ENCODE measurements around the gene SEMA4C. TPM values are rescaled to one million over a fixed set of nuclear protein-coding genes. Genes with fewer than 3 reads are reported as not detected.

Gene SEMA4C
- total RNA-seq, 2 experiments from 2014 or later = 0.06 to 0.19 TPM

- Histone ChIP-seq H3K9me3 (ENCODE audit: low read length) (no peaks in the 10 kb centered on the region), H3K27ac (ENCODE audit: low read depth, low read length, poor library complexity, severe bottlenecking) (no peak overlapping the region), H3K36me3 (ENCODE audit: insufficient read depth, low read length) (no peaks in the 10 kb centered on the region), H3K4me1 (ENCODE audit: insufficient read depth, low read length, poor library complexity, severe bottlenecking) (peaks cover 32% of the 10 kb centered on the region), H2AFZ (ENCODE audit: low read length) (no peak overlapping the region), H3K9me2 (ENCODE audit: insufficient read depth, low read length) (no peaks in the 10 kb centered on the region), H3K4me2 (ENCODE audit: low read length) (no peak overlapping the region), H3K79me2 (ENCODE audit: insufficient read depth, low read depth, low read length) (no peaks in the 10 kb centered on the region), H3K4me3 (ENCODE audit: low read depth, low read length, poor library complexity, severe bottlenecking) (no peak overlapping the region), H4K20me1 (ENCODE audit: insufficient read depth, low read length) (no peaks in the 10 kb centered on the region)
- DNase-seq (ENCODE audit: low spot score) = no peak
- ChIA-PET POLR2A (no interaction called here), CTCF (ENCODE audit: unreplicated experiment) (no interaction called here)
- TF ChIP-seq EZH2phosphoT487 (IDR thresholded peaks at IDR 0.05; ENCODE audit: borderline replicate concordance, low read depth, low read length) (no peak), CTCF (conservative IDR thresholded peaks at IDR 0.05; ENCODE audit: low read length) (no peak)
- BruUV-seq (replicated peaks) = no TSS peak
- intact Hi-C loops (cut with micrococcal nuclease; ENCODE audit: unreplicated experiment) = no loop called here
These were observed 23.6 kb upstream of the SEMA4C start for GRCh38 chr2:96893289-96894150.

GRCh38 chr2:96891591-96892333, 21.9 kb upstream of the SEMA4C start:
- Histone ChIP-seq H3K9me2 (ENCODE audit: insufficient read depth, low read length) (no peaks in the 10 kb centered on the region), H3K9me3 (ENCODE audit: low read length) (no peaks in the 10 kb centered on the region), H3K4me1 (ENCODE audit: insufficient read depth, low read length, poor library complexity, severe bottlenecking) (peaks cover 36% of the 10 kb centered on the region), H3K27ac (ENCODE audit: low read depth, low read length, poor library complexity, severe bottlenecking) (no peak overlapping the region), H4K20me1 (ENCODE audit: insufficient read depth, low read length) (no peaks in the 10 kb centered on the region), H3K4me3 (ENCODE audit: low read depth, low read length, poor library complexity, severe bottlenecking) (no peak overlapping the region), H2AFZ (ENCODE audit: low read length) (0 out of 2 replicates have a peak overlapping the region, but pooled peaks have one; percentile 6), H3K4me2 (ENCODE audit: low read length) (0 out of 2 replicates have a peak overlapping the region, but pooled peaks have one; percentile 18), H3K79me2 (ENCODE audit: insufficient read depth, low read depth, low read length) (no peaks in the 10 kb centered on the region), H3K36me3 (ENCODE audit: insufficient read depth, low read length) (no peaks in the 10 kb centered on the region)
- CTCF ChIA-PET (ENCODE audit: unreplicated experiment) = no interaction called here
- intact Hi-C loops (cut with micrococcal nuclease; ENCODE audit: unreplicated experiment) = no loop called here
- BruUV-seq (replicated peaks) = no TSS peak
- POLR2A ChIA-PET = no interaction called here
- no peak for TF ChIP-seq EZH2phosphoT487 (IDR thresholded peaks at IDR 0.05; ENCODE audit: borderline replicate concordance, low read depth, low read length)
- no peak for TF ChIP-seq CTCF (conservative IDR thresholded peaks at IDR 0.05; ENCODE audit: low read length)
- no peak for DNase-seq (ENCODE audit: low spot score)
